CD14-positive monocyte (primary cell): ENCODE data around the gene SPRY4. TPM values are rescaled to one million over a fixed set of nuclear protein-coding genes. Genes with fewer than 3 reads are reported as not detected.

Experiments
- DNase-seq, 3 donors: peaks; one replicate each; pipeline ENCODE4 v3.0.0-alpha.2; 2011 to 2022
- H2AFZ ChIP-seq: 2 replicates; pipeline ENCODE4 v1.6.0; 2012; ENCODE audit warnings: mild to moderate bottlenecking, low read depth, low read length, inconsistent platforms; ENCODE audit not compliant: insufficient read depth, poor library complexity, severe bottlenecking
- H3K27ac ChIP-seq, 2 donors: 1 replicate in 1 of 2; 2 replicates in 1 of 2; pipeline ENCODE4 v1.5.1; 2012 to 2013; ENCODE audit warnings: low read length in 2 of 2, control low read depth in 1 of 2, inconsistent platforms in 1 of 2, low read depth in 1 of 2, mild to moderate bottlenecking in 1 of 2
- H3K27me3 ChIP-seq, 2 donors: one replicate each; pipeline versions ENCODE4 v1.6.0 to v1.6.1; 2011 to 2013; ENCODE audit warnings: low read length in 2 of 2; ENCODE audit not compliant: control insufficient read depth in 2 of 2, insufficient read depth in 2 of 2
- H3K36me3 ChIP-seq, 2 donors: replicated peaks in 1 of 2; 1 replicate in 1 of 2; 2 replicates in 1 of 2; pipeline versions ENCODE4 v1.5.1 to v1.6.1; 2012 to 2013; ENCODE audit warnings: low read length in 2 of 2, control low read depth in 1 of 2, inconsistent platforms in 1 of 2, mild to moderate bottlenecking in 1 of 2; ENCODE audit not compliant: insufficient read depth in 2 of 2, control insufficient read depth in 1 of 2
- H3K4me1 ChIP-seq, 2 donors: 1 replicate in 1 of 2; 2 replicates in 1 of 2; pipeline versions ENCODE4 v1.5.1 to v1.6.1; 2012 to 2013; ENCODE audit warnings: low read length in 2 of 2, control low read depth in 1 of 2, inconsistent platforms in 1 of 2, mild to moderate bottlenecking in 1 of 2, moderate library complexity in 1 of 2; ENCODE audit not compliant: insufficient read depth in 2 of 2, control insufficient read depth in 1 of 2
- H3K4me2 ChIP-seq: replicated peaks from 2 replicates; pipeline ENCODE3; 2012; ENCODE audit warnings: low read length, moderate library complexity, mild to moderate bottlenecking; ENCODE audit not compliant: poor library complexity, severe bottlenecking; ENCODE audit errors: extremely low read depth
- H3K4me3 ChIP-seq, 3 experiments: fragments of 200-600 bp in 1 of 3; sonication (generic) in 1 of 3; replicated peaks in 1 of 3; 1 replicate in 2 of 3; 2 replicates in 1 of 3; pipeline ENCODE4 v1.5.1; 2011 to 2013; ENCODE audit warnings: low read length in 3 of 3, mild to moderate bottlenecking in 3 of 3, control low read depth in 2 of 3, low read depth in 2 of 3, inconsistent platforms in 1 of 3, moderate library complexity in 1 of 3
- H3K79me2 ChIP-seq: 2 replicates; pipeline ENCODE4 v1.6.0; 2012; ENCODE audit warnings: mild to moderate bottlenecking, control low read depth, inconsistent platforms, low read length, moderate library complexity; ENCODE audit not compliant: insufficient read depth
- H3K9ac ChIP-seq: 2 replicates; pipeline ENCODE4 v1.6.0; 2017; ENCODE audit warnings: low read length, mild to moderate bottlenecking; ENCODE audit not compliant: insufficient read depth, poor library complexity, severe bottlenecking
- H3K9me3 ChIP-seq, 2 donors: replicated peaks in 1 of 2; 1 replicate in 1 of 2; 2 replicates in 1 of 2; pipeline versions ENCODE4 v1.5.1 to v1.6.1; 2012 to 2013; ENCODE audit warnings: low read length in 2 of 2, control low read depth in 1 of 2; ENCODE audit not compliant: control insufficient read depth in 1 of 2, insufficient read depth in 1 of 2
- H4K20me1 ChIP-seq: 2 replicates; pipeline ENCODE4 v1.6.0; 2012; ENCODE audit warnings: mild to moderate bottlenecking, low read length, control low read depth, moderate library complexity; ENCODE audit not compliant: insufficient read depth
- H3K27ac Mint-ChIP-seq, 7 donors: one replicate each; pipeline ENCODE4 v1.8.0; 2020; ENCODE audit warnings: mild to moderate bottlenecking in 7 of 7, mixed read lengths in 7 of 7, moderate library complexity in 6 of 7, inconsistent platforms in 2 of 7
- H3K27me3 Mint-ChIP-seq, 3 donors: one replicate each; pipeline ENCODE4 v1.8.0; 2021 to 2022; ENCODE audit warnings: low read depth in 3 of 3, mild to moderate bottlenecking in 3 of 3, mixed read lengths in 3 of 3, moderate library complexity in 3 of 3, inconsistent platforms in 1 of 3
- H3K36me3 Mint-ChIP-seq, 2 donors: one replicate each; pipeline ENCODE4 v1.8.0; 2020; ENCODE audit warnings: mixed read lengths in 2 of 2, inconsistent platforms in 1 of 2, mild to moderate bottlenecking in 1 of 2
- H3K4me1 Mint-ChIP-seq: one replicate; pipeline ENCODE4 v1.8.0; 2020; ENCODE audit warnings: mild to moderate bottlenecking, mixed read lengths
- H3K4me3 Mint-ChIP-seq, 2 donors: one replicate each; pipeline ENCODE4 v1.8.0; 2020; ENCODE audit warnings: mild to moderate bottlenecking in 2 of 2, mixed read lengths in 2 of 2, moderate library complexity in 1 of 2
- H3K9me3 Mint-ChIP-seq, 7 donors: one replicate each; pipeline ENCODE4 v1.8.0; 2020 to 2022; ENCODE audit warnings: mixed read lengths in 7 of 7, mild to moderate bottlenecking in 6 of 7, moderate library complexity in 6 of 7, inconsistent platforms in 2 of 7
- CTCF ChIP-seq: fragments of 200-600 bp; IDR thresholded peaks from one replicate; pipeline ENCODE4 v1.8.0; 2022; ENCODE audit warnings: antibody characterized with exemption, mild to moderate bottlenecking
- WGBS: methylation state at CpG from one replicate; pipeline ENCODE4 v1.1.5; 2013; ENCODE audit warnings: missing lambda C conversion rate; ENCODE audit not compliant: insufficient coverage; 5-methylcytosine and 5-hydroxymethylcytosine counted together
- intact Hi-C, 2 donors: fragments of 100-400 bp; cut with micrococcal nuclease; formaldehyde crosslinking; loops; one replicate each; pipeline versions ENCODE4 v1.15.0 to v1.15.1; 2023
- polyA plus RNA-seq, 3 donors: library from polyadenylated mRNA; depleted of rRNA in 1 of 3; unstranded in 2 of 3; stranded (reverse) in 1 of 3; fragments of 300-500 nt in 2 of 3; fragments of >200 nt in 1 of 3; fragmentation: Illumina TruSeq in 2 of 3; gene quantifications; 1 replicate in 2 of 3; 2 replicates in 1 of 3; pipeline ENCODE4 v1.2.3, GENCODE V29; 2012 to 2021

SPRY4 gene
- polyA plus RNA-seq, 3 donors, result not detected

GRCh38 chr5:142312399-142312798, 12.4 kb downstream of the SPRY4 start:
- peaks cover 5% of the 10 kb centered on the region for H3K4me1 Mint-ChIP-seq
- H2AFZ ChIP-seq, result no peak overlapping the region
- no peak overlapping the region for H3K27ac ChIP-seq
- no peak overlapping the region for H3K27ac Mint-ChIP-seq
- H4K20me1 ChIP-seq, result no peaks in the 10 kb centered on the region
- DNase-seq, result no peak
- no peak overlapping the region for H3K9ac ChIP-seq
- 100% methylated on average over 2 of the region's 5 CpGs for WGBS
- H3K4me2 ChIP-seq, result no peak overlapping the region
- no peak overlapping the region for H3K4me3 ChIP-seq
- H3K4me3 Mint-ChIP-seq, result no peak overlapping the region
- no peaks in the 10 kb centered on the region for H3K36me3 ChIP-seq
- H3K27me3 ChIP-seq, result peaks cover 9 to 23% of the 10 kb centered on the region in 2 donors
- H3K9me3 Mint-ChIP-seq, result peaks cover 0 to 1% (median 0%) of the 10 kb centered on the region in 7 donors
- H3K36me3 Mint-ChIP-seq, result no peaks in the 10 kb centered on the region
- TF ChIP-seq CTCF, result no peak
- peaks cover 23 to 41% (median 29%) of the 10 kb centered on the region in 3 donors for H3K27me3 Mint-ChIP-seq
- no peaks in the 10 kb centered on the region for H3K9me3 ChIP-seq
- intact Hi-C loops, result no loop called here
- H3K4me1 ChIP-seq, result no peaks in the 10 kb centered on the region
- no peaks in the 10 kb centered on the region for H3K79me2 ChIP-seq

GRCh38 chr5:142311725-142312124, 13.1 kb downstream of the SPRY4 start:
- no peaks in the 10 kb centered on the region for H3K79me2 ChIP-seq

More at GRCh38 chr5:142311725-142312124, 13.1 kb downstream of the SPRY4 start:
- Mint-ChIP-seq H3K36me3 (no peaks in the 10 kb centered on the region), H3K4me1 (peaks cover 5% of the 10 kb centered on the region), H3K9me3 (peaks cover 0 to 1% (median 0%) of the 10 kb centered on the region in 7 donors), H3K27me3 (peaks cover 21 to 36% (median 26%) of the 10 kb centered on the region in 3 donors), H3K4me3 (no peak overlapping the region), H3K27ac (peak overlapping the region in 1 of 7 donors; percentile 31)
- Histone ChIP-seq H4K20me1 (no peaks in the 10 kb centered on the region), H3K27me3 (peaks cover 5 to 17% of the 10 kb centered on the region in 2 donors), H3K36me3 (no peaks in the 10 kb centered on the region), H3K4me3 (no peak overlapping the region), H3K4me1 (no peaks in the 10 kb centered on the region), H3K9me3 (no peaks in the 10 kb centered on the region), H3K9ac (no peak overlapping the region), H3K27ac (no peak overlapping the region), H3K4me2 (no peak overlapping the region), H2AFZ (no peak overlapping the region)
- WGBS, result 95% methylated on average over 3 of the region's 7 CpGs
- intact Hi-C loops, result no loop called here
- no peak for TF ChIP-seq CTCF
- no peak for DNase-seq
